GM18520 (cell line): ENCODE data around the gene LAMTOR1.

Experiments
- ATAC-seq: cut with Tn5 transposase; IDR thresholded peaks from one replicate; pipeline ENCODE4 v1.9.1; 2021; ENCODE audit not compliant: unreplicated experiment

LAMTOR1 gene

GRCh38 chr11:72083414-72083813 is 19.7 kb downstream of the LAMTOR1 start:
- ATAC-seq, result no peak

DNA sequence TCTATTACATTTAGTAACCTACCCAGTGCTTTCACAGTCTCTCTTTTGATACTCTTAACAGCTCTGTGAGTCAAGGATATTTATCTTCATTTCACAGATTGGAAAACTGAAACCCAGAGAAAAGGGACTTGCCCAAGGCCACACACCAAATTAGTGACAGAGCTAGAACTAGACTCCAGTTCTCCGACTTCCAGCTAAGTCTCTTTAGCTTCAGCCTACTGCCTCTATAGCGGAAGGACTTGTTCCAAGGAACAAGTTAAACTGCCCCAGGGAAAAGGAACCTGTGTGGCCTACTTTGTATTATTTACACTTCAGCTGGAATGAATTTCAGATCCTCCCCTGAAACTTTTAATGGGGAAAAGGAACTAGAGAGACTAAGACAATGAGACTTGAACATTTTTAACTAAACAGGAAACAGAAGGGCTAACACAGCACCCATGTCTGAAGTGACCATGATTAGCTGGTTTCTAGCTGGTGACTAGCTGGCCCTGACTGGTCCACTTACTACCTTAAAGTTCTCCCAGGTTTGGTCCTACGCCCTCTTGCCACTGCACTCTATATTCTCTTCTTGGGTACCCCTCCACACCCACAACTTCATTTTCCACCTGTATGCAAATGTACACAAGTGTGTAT is 21.2 kb downstream of the LAMTOR1 start:
- ATAC-seq, result no peak

- ATAC-seq, result no peak
Measured at GRCh38 chr11:72081184-72081644, 21.9 kb downstream of the LAMTOR1 start.

GRCh38 chr11:72080326-72081183 is 22.5 kb downstream of the LAMTOR1 start, which contains the start of the genes LRRC51 and NUMA1:
TSS of gene LRRC51 (plus strand) at chr11:72080850. CDS start at chr11:72089084, 8,234 bp downstream.
TSS of gene NUMA1 (minus strand) at chr11:72080542. CDS start at chr11:72035943, 44,599 bp downstream.
- ATAC-seq, result peak; percentile 88

DNA sequence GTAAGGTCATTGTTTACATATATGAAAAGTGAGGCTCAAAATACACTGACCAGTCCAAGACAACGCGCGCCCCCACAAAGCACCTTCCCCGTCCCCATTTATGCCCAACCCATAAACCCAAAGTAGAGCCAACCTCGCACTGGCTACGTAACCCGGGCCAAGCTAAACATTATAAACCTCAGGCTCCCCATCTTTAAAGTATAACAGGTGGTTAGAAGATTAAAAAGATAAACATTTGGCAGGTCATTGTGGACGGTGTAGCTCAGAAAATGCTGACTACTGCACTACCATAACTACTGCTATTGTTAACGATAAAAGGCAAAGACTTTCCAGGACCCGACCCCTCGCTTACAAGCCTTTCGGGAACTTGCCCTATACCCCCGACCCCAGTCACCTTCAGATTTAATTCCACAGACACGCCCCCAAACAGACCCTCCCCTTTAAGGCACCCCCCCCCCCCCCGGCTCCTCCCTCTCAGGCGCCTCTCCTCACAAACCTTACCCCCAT is 23.2 kb downstream of the LAMTOR1 start:
- ATAC-seq, result no peak

- no peak for ATAC-seq
Measured at GRCh38 chr11:72078477-72078876, 24.6 kb downstream of the LAMTOR1 start.

GRCh38 chr11:72075756-72076155 is 27.3 kb downstream of the LAMTOR1 start:
- no peak for ATAC-seq

DNA sequence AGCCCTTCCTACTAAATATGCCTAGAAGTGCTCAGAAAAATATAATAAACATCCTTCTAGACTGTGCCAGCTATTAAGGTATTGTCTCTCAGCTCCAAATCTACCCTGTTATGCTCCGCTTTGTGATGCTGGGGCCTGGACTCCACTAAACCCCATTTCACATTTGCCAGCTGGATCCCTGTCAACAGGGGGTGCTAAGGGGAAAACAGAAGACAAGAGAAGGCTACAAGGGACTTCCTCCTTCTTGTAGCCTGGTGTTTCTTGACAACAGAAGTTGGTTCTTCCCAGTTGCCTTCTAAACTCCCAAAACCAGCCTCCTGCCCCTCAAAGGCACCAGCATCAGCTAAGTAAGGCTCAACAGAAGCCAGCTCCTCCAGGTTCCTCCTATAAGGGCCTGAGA is 28.0 kb downstream of the LAMTOR1 start:
- no peak for ATAC-seq

DNA sequence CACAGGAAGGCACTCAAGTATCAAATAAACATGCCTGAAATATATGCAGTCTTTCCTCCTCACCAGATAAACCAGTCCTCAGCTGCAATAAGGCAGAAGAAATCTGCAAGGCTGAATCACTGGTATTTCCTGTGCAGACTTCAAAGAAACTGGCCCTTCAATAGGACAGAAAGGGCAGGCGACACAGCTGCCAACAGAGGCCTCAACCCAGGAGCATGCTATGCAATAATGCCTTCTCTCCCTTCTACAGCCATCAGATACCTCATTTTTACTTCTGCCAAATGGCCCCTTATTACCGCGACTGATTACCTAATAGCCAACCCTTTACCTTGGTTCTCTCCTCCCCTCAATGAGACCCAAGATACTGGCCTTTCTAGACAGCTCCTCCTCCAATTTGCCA is 30.7 kb downstream of the LAMTOR1 start:
- no peak for ATAC-seq

- ATAC-seq, result no peak
Measured at GRCh38 chr11:72070491-72070890, 32.6 kb downstream of the LAMTOR1 start.

DNA sequence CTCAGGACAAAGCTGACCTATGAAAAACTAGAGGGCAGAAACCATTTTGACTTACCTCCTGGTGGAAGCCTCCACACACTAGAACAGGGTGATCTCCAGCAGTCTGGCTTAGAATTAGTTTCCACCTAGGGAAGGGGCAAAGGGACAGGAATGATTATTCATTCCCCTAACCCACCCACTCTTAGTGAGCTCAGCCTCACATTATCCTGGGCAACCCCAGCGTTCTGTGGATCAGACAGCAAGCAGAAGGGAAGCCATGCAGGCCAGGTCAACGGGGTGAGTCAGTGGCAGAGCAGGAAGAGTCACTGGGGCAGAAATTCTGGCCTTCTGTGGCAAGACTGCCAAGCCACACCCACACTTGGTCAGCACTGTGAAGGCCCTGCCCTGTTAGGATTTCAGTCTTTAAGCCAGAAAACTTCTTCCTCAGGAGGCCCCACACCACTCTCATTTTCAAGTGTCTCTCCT is 33.3 kb downstream of the LAMTOR1 start:
- peak; percentile 51 for ATAC-seq

DNA sequence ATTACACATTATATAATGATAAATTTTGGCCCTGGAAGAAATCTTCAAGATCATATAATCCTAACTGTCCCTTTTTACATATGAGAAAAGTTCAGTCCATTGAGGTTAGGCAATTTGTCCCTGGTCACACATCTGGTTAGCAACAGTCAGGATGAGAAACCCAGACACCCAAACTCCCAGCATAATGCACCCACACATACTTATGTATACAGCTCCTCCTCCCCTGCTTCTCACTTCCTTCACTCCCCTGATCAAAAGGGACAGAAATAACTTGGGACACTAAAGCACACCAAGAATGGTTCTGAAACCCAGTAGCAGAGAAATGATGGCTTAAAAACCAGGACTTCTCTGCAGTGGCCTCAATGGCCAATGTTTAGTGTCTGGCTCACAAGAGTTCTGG is 33.9 kb downstream of the LAMTOR1 start:
- no peak for ATAC-seq

GRCh38 chr11:72067676-72068075 is 35.4 kb downstream of the LAMTOR1 start:
- no peak for ATAC-seq

DNA sequence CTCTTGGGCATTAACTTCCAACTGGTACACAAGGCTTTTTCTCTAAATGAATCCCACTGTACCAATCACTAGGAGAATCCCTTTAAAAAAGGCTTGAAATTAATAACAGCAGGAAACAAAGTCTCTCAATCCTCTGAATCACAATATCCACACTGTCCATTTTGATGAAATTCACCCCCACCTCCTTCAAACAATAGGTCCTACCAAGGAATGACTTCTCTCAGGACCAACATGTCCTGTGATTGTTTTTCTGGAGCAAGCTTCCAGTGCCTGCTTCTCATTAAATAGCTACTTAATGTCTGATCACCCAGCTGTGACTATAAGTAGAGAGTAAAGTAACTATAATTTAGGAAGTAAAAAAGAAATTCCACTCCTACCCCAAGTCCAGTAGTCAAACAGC is 35.8 kb downstream of the LAMTOR1 start:
- ATAC-seq, result no peak

- no peak for ATAC-seq
Measured at GRCh38 chr11:72066855-72067254, 36.2 kb downstream of the LAMTOR1 start.

DNA sequence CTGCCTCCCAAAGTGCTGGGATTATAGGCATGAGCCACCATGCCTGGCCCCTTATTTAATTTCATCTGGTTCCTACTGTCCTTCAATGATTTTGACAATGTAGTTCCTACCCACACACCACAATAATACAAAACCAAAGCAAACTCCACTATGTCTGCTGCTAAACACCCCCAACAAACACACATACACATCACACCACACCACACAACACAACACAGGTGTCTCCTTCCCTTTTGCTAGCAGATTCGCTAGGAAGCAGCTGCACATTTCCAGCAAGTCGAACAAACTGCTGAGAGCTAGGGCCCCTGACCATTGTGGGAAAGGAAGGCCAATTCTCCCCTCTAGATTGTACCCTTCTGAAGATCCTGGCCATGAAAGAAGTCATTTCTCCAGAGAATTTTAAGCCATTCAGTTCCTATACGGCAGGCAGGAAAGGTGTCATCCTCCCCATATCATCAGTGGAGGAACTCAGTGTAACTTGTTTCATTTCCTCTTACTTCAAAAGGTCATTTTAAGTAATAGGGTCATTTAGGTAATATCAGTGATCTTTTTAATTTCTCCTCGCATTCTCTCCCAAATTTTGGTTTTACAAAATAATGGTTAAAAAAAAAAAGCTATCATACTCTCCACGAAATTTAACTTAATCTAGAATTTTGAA is 41.2 kb downstream of the LAMTOR1 start:
- ATAC-seq, result no peak

DNA sequence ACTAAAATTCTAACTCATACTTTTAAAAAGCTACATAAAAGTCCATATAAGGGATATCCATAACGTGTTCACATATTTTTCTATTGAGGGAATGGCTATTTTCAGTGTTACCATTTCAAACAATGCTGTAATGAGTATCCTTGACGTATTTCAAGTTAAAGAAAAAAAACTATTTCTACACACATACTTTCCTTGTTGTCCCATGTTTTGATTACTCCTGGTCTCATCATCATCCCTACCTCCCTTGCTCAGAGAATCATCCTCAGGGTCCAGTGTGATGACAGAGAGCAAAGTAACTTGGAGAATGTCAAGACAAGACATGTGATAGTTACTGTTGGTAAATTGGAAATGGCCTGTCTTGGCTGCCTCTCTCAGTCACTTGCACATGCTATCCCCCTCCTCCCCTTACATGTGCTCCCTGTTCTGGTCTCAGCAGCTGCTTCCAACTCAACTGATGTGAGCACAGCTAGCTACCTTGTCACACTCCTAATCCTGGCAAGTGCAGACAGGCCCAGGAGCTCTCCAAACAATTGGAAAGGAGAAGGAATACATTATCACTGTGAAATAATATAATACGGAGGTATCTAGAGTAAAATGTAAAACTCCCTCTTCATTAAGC is 44.6 kb downstream of the LAMTOR1 start:
- no peak for ATAC-seq

- no peak for ATAC-seq
Measured at GRCh38 chr11:72048766-72049460, 54.2 kb downstream of the LAMTOR1 start.
